SU-DHL-6 (cell line): ENCODE data around the gene DDR2.

Experiments used
- CTCF ChIP-seq: fragments of 200-600 bp; sonication (generic); IDR thresholded peaks from one replicate; pipeline ENCODE4 v1.5.1; 2017; ENCODE audit warnings: antibody characterized with exemption, mild to moderate bottlenecking, low read length, moderate library complexity; ENCODE audit not compliant: insufficient read depth, poor library complexity, severe bottlenecking
- EZH2phosphoT487 ChIP-seq: fragments of 200-600 bp; sonication (generic), shearing (Covaris generic); conservative IDR thresholded peaks from 2 replicates; pipeline ENCODE4 v1.6.1; 2018; ENCODE audit warnings: mild to moderate bottlenecking, antibody characterized with exemption, low read length, moderate library complexity, mixed read lengths

- TF ChIP-seq CTCF: no peak
- no peak for TF ChIP-seq EZH2phosphoT487
Observed at GRCh38 chr1:162704673-162705424, 72.6 kb downstream of the DDR2 start.
